Skeletal muscle cell (primary cell): ENCODE results near the gene ULK3.

Source experiments
- DNase-seq: peaks from one replicate; pipeline ENCODE4 v3.0.0-alpha.2; 2010; ENCODE audit warnings: low read depth
- H3K4me3 ChIP-seq: 2 replicates; pipeline ENCODE4 v1.5.1; 2011; ENCODE audit warnings: low read depth, mild to moderate bottlenecking, control low read depth, low read length, moderate library complexity

ULK3 gene

GRCh38 chr15:74791007-74791406 is 51.9 kb downstream of the ULK3 start:
- no peak for DNase-seq
- no peak overlapping the region for H3K4me3 ChIP-seq

DNA sequence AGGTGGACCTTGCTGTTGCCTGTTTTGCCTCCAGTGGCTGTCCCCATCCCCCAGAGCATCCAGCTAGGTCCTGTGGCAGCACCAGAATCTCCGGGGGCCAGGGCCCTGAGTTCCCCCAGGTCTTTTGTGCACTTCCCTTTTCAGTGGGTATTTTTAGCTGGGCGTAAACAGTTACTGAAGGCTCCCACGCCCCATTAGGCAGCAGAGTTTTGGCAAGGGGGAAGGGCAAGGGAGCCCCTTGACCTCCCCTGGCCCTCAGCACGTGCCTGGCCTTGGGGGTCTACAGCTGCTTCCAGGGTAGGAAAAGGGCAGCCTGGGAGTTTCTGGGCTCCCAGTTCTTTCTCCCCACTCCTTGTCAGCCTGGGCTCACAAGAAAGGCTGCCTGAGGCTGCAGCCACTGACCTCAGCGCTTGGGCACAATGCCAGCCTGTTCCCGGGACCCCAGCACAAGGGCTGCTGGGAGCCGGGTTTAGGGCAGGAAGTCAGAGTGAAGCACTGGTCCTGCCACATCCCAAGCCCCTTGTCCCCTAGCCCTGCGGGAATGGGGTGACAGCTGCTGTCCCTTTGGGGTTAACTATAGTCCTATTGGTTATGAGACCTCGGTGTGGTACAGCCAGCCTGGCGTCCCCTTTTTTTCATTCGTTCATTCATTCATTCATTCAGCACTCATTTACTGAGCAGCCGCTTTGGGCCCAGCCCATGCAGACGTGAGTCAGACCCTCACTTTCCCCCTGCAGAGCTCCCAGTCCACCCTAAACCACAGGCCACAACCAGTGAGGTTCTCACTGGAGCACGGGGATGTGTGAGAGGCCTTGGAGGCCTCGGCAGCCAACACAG is 52.7 kb downstream of the ULK3 start:
- peak; percentile 67 for DNase-seq

GRCh38 chr15:74789741-74790079 is 53.2 kb downstream of the ULK3 start:
- H3K4me3 ChIP-seq: no peak overlapping the region
- no peak for DNase-seq

More for the DNA sequence above, 52.7 kb downstream of the ULK3 start:
- H3K4me3 ChIP-seq: no peak overlapping the region

- no peak overlapping the region for H3K4me3 ChIP-seq
These were observed 53.8 kb downstream of the ULK3 start for GRCh38 chr15:74789171-74789631.

DNA sequence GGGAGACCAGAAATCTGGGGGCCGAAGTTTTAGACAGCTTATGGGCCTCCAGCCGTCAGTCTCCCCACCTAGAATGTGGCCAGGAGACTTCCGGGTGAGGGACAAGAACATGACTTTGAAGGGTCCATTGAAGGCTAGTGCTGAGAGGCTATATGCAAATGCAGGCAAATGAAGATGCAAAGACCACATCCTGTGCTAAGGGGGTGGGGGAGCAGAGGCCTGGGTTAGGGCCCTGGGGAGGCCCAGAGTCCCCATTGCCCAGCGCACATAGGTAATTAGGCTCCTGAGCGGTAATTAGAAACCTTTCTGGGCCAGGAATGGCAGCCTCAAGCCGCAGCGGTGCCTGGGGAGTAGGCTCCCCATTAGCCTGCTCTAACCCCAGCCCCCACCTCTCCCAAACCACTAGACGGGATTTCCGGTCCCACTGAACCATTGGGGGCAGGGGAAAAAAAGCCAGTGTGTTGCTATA is 54.2 kb downstream of the ULK3 start:
- no peak overlapping the region for H3K4me3 ChIP-seq
- DNase-seq: no peak

More at GRCh38 chr15:74789171-74789631, 53.8 kb downstream of the ULK3 start:
- no peak for DNase-seq

- no peak for DNase-seq
- H3K4me3 ChIP-seq: no peak overlapping the region
These were observed 54.8 kb downstream of the ULK3 start for GRCh38 chr15:74788042-74788682.

DNA sequence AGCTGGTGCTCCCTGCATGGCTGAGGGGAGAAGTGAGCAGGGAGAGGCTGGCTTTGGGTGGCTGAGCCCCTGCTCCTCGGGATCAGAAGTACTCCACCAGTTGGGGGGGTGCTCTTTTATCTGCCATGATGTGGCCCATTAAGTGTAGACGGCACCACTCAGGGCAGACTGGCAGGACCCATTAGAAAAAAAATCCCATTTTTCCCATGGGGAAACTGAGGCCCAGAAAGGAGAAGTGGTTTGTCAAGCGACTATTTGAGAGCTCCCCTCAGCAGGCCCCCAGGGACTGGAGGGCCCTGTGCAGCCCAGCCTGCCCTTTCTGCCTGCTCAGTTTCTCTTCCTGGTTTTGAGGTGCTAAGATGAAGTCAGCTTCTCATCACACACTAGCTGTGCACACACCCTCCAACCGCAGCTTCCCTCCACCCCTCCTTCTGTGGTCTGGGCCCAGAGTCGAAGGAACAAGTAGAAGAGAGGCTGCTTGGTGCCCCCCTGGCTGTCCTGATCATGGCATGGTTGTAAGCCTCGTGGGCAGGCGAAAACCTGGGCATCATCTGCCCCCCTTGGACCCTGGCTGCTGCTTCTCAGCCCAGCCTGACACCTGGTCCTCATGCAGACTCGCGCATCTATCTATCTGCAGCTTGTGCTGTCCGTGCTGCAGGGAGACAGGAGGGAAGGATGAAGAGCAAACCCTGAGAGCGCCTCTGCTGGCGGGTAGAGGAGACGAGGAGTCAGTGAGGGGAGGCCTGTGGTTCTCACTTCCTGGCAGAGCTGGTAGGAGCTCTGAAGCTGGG is 55.5 kb downstream of the ULK3 start:
- DNase-seq: peak; percentile 45
- no peak overlapping the region for H3K4me3 ChIP-seq

DNA sequence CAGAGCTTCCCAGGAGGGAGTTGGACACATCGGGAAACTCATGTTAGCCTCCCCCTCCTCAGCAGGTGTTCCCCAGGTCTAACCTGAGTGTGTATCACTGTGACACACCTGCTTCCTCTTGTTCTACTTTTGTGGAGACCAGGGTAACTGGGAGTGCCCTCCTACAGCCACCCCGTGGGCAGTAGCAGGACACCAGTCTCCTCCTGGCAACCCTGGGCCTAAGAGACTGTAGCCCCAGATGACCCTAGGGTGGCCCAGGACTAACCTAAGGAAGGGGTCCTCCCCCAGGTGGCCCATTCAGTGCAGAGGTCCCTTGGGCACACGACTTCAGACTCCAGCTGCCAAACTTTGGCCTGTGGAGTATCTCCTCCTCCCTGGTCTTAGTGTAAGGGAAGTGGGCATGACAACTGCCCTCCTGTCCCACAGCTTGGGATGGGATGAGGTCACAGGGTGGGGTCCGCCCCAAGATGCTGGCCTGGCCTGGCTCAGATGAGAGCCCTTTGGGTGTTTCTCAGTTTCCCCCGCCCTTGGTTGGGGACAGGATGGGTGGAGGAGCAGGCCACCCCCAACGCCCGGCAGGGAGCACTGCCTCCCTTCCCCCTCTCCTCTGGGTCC is 56.3 kb downstream of the ULK3 start:
- no peak overlapping the region for H3K4me3 ChIP-seq

More for the DNA sequence above, 56.3 kb downstream of the ULK3 start:
- DNase-seq: no peak
